Measurements from ENCODE around the gene PSG6.
A peak's percentile ranks its signal among the peaks of the same experiment; 100 is the strongest.
"Not testable (repeated sequence)": the region's sequence is repeated elsewhere in the genome, so short reads cannot be mapped to it uniquely, and the experiment has no call there.

The PSG6 gene

GRCh38 chr19:42917634-42918033 lies at the start of gene PSG6:
PSG6 (minus strand) TSS chr19:42917894; CDS start chr19:42917792, 102 bp downstream.
- not testable (repeated sequence) for DNase-seq (ENCODE audit: low read depth)

DNA sequence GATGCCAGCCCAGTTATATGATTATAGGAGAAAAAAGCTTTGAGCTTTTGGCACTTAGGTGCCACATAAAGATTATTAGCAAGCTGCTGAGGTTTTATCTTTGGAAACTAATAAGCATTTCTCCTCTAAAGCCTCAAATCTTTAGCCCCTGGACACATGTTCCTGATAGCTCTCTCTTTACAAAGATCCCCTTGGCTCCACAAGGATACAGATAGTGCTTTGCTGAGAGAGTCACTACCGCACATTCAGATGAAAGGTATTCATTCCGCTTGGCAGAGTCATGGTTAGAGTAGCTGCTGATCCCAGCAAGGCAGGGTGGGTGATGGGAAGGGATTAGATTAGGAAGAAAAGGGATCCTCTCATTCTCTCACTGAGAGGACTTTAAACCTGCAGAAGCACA lies 47.5 kb upstream of the PSG6 start:
- no peak overlapping the region for H3K4me3 ChIP-seq (ENCODE audit: low read depth, low read length)
- DNase-seq (ENCODE audit: low read depth), result no peak
- TF ChIP-seq CTCF (IDR thresholded peaks at IDR 0.05; ENCODE audit: insufficient read depth, low read depth, low read length, missing control alignments), result no peak

More at GRCh38 chr19:42917634-42918033, at the start of gene PSG6:
- H3K4me3 ChIP-seq (ENCODE audit: low read depth, low read length), result not testable (repeated sequence)

GRCh38 chr19:42961119-42961518 lies 43.4 kb upstream of the PSG6 start:
- no peak for DNase-seq (ENCODE audit: low read depth)
- no peak for TF ChIP-seq CTCF (IDR thresholded peaks at IDR 0.05; ENCODE audit: insufficient read depth, low read depth, low read length, missing control alignments)

DNA sequence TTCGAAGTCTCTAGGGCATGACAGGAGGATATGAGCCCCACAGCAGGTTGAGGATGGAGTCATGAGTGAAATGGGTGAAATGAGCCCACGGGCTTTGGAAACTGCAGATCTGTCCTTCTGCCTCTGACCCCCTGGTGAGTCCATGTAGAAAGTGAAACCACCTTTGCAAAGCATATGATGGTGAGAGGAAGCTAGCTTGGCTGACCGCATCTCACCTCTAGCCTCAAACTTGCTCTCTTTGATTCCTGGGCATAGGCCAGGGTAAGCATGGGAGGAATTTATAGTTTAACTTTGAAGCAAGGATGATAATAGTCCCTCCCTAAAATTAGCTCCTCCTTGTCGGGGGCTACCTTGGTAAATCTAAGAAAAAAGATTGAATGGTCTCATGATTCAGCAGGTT lies 34.4 kb upstream of the PSG6 start:
- not testable (repeated sequence) for DNase-seq (ENCODE audit: low read depth); H3K4me3 ChIP-seq (ENCODE audit: low read depth, low read length)

More at GRCh38 chr19:42961119-42961518, 43.4 kb upstream of the PSG6 start:
- no peak overlapping the region for H3K4me3 ChIP-seq (ENCODE audit: low read depth, low read length)

- DNase-seq (ENCODE audit: low read depth); H3K4me3 ChIP-seq (ENCODE audit: low read depth, low read length): not testable (repeated sequence)
Measured at GRCh38 chr19:42951476-42951875, 33.8 kb upstream of the PSG6 start.

DNA sequence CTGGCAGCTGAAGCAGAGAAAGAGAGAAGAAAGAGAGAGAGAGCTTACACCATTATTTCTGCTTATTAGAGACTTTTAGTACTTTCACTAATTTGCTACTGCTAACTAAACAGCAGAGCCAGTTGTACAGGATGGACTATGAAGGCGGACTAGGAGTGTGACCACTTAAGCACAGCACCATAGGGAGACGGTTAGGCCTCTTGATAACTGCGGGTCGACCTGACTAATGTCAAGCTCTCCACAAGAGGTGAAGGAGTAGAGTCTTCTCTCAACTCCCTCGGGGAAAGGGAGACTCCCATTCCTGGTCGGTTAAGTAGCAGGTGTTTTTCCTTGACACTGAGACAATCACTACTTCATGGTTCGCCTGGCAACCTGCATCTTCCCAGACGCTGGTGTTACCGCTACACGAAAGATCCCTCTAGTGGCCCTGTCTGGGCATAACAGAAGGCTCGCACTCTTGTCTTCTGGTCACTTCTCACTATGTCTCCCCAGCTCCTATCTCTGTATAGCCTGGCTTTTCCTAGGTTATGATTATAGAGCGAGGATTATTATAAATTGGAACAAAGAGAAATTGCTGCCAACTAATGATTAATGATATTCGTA lies 24.6 kb upstream of the PSG6 start:
- H3K4me3 ChIP-seq (ENCODE audit: low read depth, low read length), result no peak overlapping the region
- DNase-seq (ENCODE audit: low read depth), result peak; percentile 6
- TF ChIP-seq CTCF (IDR thresholded peaks at IDR 0.05; ENCODE audit: insufficient read depth, low read depth, low read length, missing control alignments), result peak; percentile 35

GRCh38 chr19:42937107-42937506 lies 19.4 kb upstream of the PSG6 start, which contains the start of gene PSG7:
PSG7 (minus strand) TSS chr19:42937207; CDS start chr19:42937076, 131 bp downstream.
- not testable (repeated sequence) for H3K4me3 ChIP-seq (ENCODE audit: low read depth, low read length); DNase-seq (ENCODE audit: low read depth)

- H3K4me3 ChIP-seq (ENCODE audit: low read depth, low read length); DNase-seq (ENCODE audit: low read depth): not testable (repeated sequence)
Measured at GRCh38 chr19:42934726-42935125, 17.0 kb upstream of the PSG6 start.

DNA sequence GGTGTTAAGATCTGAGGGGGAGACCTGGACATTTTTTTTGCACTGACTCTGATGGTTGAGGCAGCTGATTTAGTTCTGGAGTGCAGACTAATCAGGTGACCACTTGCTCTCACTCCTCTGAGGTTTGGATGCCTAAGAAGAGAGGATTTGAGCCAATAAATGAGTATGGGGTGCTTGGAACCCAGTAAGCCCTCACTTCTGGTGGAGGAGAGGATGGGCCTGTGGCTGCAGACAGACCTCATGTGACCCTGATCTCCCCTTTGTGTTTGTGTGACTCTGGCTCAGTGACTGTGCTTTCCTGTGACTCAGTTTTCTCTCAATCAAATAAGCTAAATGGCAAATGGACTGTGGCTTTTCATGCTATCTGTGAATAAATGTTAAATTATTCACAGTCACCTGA lies 16.5 kb upstream of the PSG6 start:
- H3K4me3 ChIP-seq (ENCODE audit: low read depth, low read length); DNase-seq (ENCODE audit: low read depth): not testable (repeated sequence)

GRCh38 chr19:42933412-42933811 lies 15.7 kb upstream of the PSG6 start:
- not testable (repeated sequence) for H3K4me3 ChIP-seq (ENCODE audit: low read depth, low read length); DNase-seq (ENCODE audit: low read depth)

GRCh38 chr19:42932485-42933101 lies 14.9 kb upstream of the PSG6 start:
- DNase-seq (ENCODE audit: low read depth); H3K4me3 ChIP-seq (ENCODE audit: low read depth, low read length): not testable (repeated sequence)
